Mesendoderm (in vitro differentiated cells): ENCODE data around the gene RHEX. TPM values are rescaled to one million over a fixed set of nuclear protein-coding genes. Genes with fewer than 3 reads are reported as not detected.

Experiments used
- DNase-seq: peaks from one replicate; pipeline ENCODE4 v3.0.0; 2013
- H2AK5ac ChIP-seq: 2 replicates; pipeline ENCODE4 v1.6.1; 2013; ENCODE audit warnings: low read length, inconsistent platforms
- H2BK120ac ChIP-seq: 2 replicates; pipeline ENCODE4 v1.6.1; 2013; ENCODE audit warnings: low read depth, mild to moderate bottlenecking, low read length, moderate library complexity, mixed read lengths
- H2BK15ac ChIP-seq: replicated peaks from 2 replicates; pipeline ENCODE4 v1.6.1; 2013; ENCODE audit warnings: low read depth, mild to moderate bottlenecking, moderate library complexity
- H2BK5ac ChIP-seq: 2 replicates; pipeline ENCODE4 v1.6.1; 2013; ENCODE audit warnings: low read length, inconsistent platforms
- H3K18ac ChIP-seq: 2 replicates; pipeline ENCODE4 v1.6.1; 2013; ENCODE audit warnings: mild to moderate bottlenecking, low read length, mixed read lengths
- H3K23ac ChIP-seq: one replicate; pipeline ENCODE4 v1.6.1; 2013; ENCODE audit warnings: low read length
- H3K27ac ChIP-seq: 2 replicates; pipeline ENCODE4 v1.5.1; 2013; ENCODE audit warnings: low read depth, mild to moderate bottlenecking, inconsistent platforms, low read length, moderate library complexity
- H3K27me3 ChIP-seq: 2 replicates; pipeline ENCODE4 v1.6.1; 2013; ENCODE audit warnings: low read length, control low read depth, mild to moderate bottlenecking, inconsistent platforms; ENCODE audit not compliant: insufficient read depth, poor library complexity
- H3K36me3 ChIP-seq: 2 replicates; pipeline ENCODE4 v1.6.1; 2013; ENCODE audit warnings: low read length, inconsistent platforms; ENCODE audit not compliant: control insufficient read depth, insufficient read depth
- H3K4ac ChIP-seq: one replicate; pipeline ENCODE4 v1.6.1; 2013; ENCODE audit warnings: low read depth, mild to moderate bottlenecking, low read length, moderate library complexity
- H3K4me1 ChIP-seq: 2 replicates; pipeline ENCODE4 v1.6.1; 2013; ENCODE audit warnings: low read depth, low read length, inconsistent platforms; ENCODE audit not compliant: control insufficient read depth
- H3K4me2 ChIP-seq: 2 replicates; pipeline ENCODE4 v1.6.1; 2013; ENCODE audit warnings: low read length
- H3K4me3 ChIP-seq: 2 replicates; pipeline ENCODE4 v1.5.1; 2013; ENCODE audit warnings: mild to moderate bottlenecking, low read length
- H3K56ac ChIP-seq: one replicate; pipeline ENCODE4 v1.6.1; 2013; ENCODE audit warnings: low read length
- H3K79me1 ChIP-seq: 2 replicates; pipeline ENCODE4 v1.6.1; 2013; ENCODE audit warnings: low read length, inconsistent platforms
- H3K79me2 ChIP-seq: 2 replicates; pipeline ENCODE4 v1.6.1; 2013; ENCODE audit warnings: mild to moderate bottlenecking, low read length; ENCODE audit not compliant: control insufficient read depth, insufficient read depth
- H3K9ac ChIP-seq: 2 replicates; pipeline ENCODE4 v1.6.1; 2013; ENCODE audit warnings: low read length, inconsistent platforms
- H4K5ac ChIP-seq: one replicate; pipeline ENCODE4 v1.6.1; 2013; ENCODE audit warnings: low read length
- H4K8ac ChIP-seq: one replicate; pipeline ENCODE4 v1.6.1; 2013; ENCODE audit warnings: low read depth, mild to moderate bottlenecking, control low read depth, low read length, moderate library complexity
- WGBS: extraction: QIAGEN DNeasy Blood & Tissue Kit; methylation state at CpG from one replicate; pipeline ENCODE4 v1.1.7; 2013; ENCODE audit warnings: low lambda C conversion rate, missing lambda C conversion rate; ENCODE audit not compliant: insufficient coverage; ENCODE audit errors: extremely low coverage; 5-methylcytosine and 5-hydroxymethylcytosine counted together
- small RNA-seq: library from polyadenylated mRNA; stranded (forward); fragments of <200 nt; extraction: miRNeasy Mini kit (QIAGEN cat#:217004); gene quantifications from one replicate; pipeline ENCODE3, GENCODE V24; 2013; ENCODE audit not compliant: insufficient read depth

The RHEX gene

DNA sequence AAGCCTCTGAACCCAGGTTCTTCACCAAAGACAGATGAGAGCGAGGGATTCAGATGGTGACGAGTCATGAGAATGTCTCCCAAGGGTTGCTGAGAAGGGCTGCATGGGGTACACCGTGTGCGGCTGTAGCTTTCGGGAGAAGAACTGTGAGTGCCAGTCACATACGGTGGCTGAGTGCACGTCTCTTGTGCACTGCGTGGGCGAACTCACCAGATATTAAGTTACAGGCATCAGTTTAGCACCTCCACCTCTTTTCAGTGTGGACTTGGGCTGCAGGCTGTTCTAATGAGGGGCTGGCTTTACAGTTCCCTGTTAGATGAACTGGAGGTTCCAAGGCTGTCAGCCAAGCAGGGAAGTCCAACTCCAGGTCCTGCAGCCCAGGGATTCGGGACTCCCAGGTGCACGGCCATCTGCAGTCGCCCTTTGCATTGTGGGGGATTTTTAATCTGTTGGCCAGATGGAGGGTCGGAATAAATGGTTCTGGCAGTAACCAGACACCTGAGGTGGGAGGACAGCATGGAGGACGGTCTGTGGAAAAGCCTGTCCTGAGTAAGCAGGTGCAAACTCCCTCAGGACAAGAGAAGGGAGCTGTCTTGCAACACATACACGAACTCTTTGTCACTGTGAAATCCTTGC is 90.7 kb downstream of the RHEX start:
- Histone ChIP-seq H2AK5ac (no peak overlapping the region), H3K18ac (no peak overlapping the region), H3K23ac (no peak overlapping the region), H3K4me3 (no peak overlapping the region), H3K9ac (no peak overlapping the region), H3K27me3 (no peaks in the 10 kb centered on the region), H3K27ac (no peak overlapping the region), H2BK5ac (no peak overlapping the region), H2BK15ac (no peak overlapping the region), H2BK120ac (no peak overlapping the region), H3K36me3 (no peaks in the 10 kb centered on the region), H3K79me2 (no peaks in the 10 kb centered on the region), H3K4me1 (no peaks in the 10 kb centered on the region), H4K5ac (no peak overlapping the region), H4K8ac (no peak overlapping the region), H3K4me2 (no peak overlapping the region), H3K56ac (no peak overlapping the region), H3K4ac (no peak overlapping the region), H3K79me1 (no peaks in the 10 kb centered on the region)
- WGBS: no CpG with 5 or more reads among the region's 15 CpGs
- DNase-seq: no peak

DNA sequence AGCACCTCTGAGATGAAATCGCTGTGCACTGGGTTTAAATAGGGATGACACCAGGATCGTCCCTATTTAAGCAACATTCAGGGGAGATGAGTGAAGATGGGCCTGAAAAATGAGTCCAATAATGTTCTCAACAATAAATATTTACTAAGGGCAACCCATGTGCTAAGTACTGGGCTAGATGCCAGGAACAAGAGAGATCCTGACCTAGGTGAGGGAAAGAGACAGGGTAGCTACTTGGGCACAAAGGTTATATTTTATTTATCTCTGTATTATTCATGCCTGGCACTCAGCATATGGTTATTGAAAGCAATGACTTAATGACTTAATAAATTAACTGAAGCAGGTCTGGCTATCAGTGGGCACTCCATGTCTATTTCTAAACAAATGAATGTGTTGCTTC is 91.6 kb downstream of the RHEX start:
- Histone ChIP-seq H2BK15ac (no peak overlapping the region), H2BK120ac (no peak overlapping the region)
- DNase-seq: no peak

DNA sequence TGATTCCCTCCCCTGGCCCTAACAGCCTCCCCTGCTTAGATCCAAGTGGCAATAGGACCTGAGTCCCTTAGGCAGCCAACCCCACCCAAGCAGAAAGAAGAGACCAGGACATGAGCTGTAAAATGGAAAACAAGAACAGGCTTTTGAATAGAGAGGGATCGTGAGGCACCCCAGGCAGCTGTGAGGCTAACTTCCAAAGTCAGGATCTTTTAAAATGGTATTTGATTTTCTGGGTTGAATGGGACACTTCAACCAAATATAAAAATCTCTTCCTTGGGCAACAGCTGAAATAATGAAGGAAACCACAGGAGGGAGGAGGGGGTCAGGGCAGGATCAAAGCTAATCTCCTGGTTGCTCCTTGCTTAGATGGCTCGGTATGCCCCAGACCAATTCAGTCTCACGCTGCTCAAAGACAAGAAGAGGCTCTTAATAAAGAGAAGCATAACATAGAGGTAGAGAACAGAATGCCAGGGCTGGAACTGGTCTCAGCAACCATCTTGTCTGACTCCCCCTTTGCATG is 92.9 kb downstream of the RHEX start:
- Histone ChIP-seq H3K56ac (no peak overlapping the region), H4K8ac (no peak overlapping the region), H3K18ac (no peak overlapping the region), H3K36me3 (no peaks in the 10 kb centered on the region), H2AK5ac (no peak overlapping the region), H3K27me3 (no peaks in the 10 kb centered on the region), H2BK120ac (no peak overlapping the region), H3K4ac (no peak overlapping the region), H3K79me1 (no peaks in the 10 kb centered on the region), H3K27ac (no peak overlapping the region), H3K23ac (no peak overlapping the region), H3K79me2 (no peaks in the 10 kb centered on the region), H2BK15ac (no peak overlapping the region), H3K4me1 (no peaks in the 10 kb centered on the region), H3K9ac (no peak overlapping the region), H3K4me3 (no peak overlapping the region), H4K5ac (no peak overlapping the region), H3K4me2 (no peak overlapping the region), H2BK5ac (no peak overlapping the region)
- no peak for DNase-seq
- WGBS: no CpG with 5 or more reads among the region's 3 CpGs

More for the DNA sequence above, 91.6 kb downstream of the RHEX start:
- H3K23ac ChIP-seq: no peak overlapping the region
- no peak overlapping the region for H2BK5ac ChIP-seq
- no peaks in the 10 kb centered on the region for H3K27me3 ChIP-seq
- H3K56ac ChIP-seq: no peak overlapping the region
- no peak overlapping the region for H4K8ac ChIP-seq
- H3K4me3 ChIP-seq: no peak overlapping the region
- no peaks in the 10 kb centered on the region for H3K36me3 ChIP-seq
- H4K5ac ChIP-seq: no peak overlapping the region
- no peak overlapping the region for H2AK5ac ChIP-seq
- no peak overlapping the region for H3K27ac ChIP-seq
- H3K4ac ChIP-seq: no peak overlapping the region
- no peaks in the 10 kb centered on the region for H3K4me1 ChIP-seq
- H3K4me2 ChIP-seq: no peak overlapping the region
- no peak overlapping the region for H3K9ac ChIP-seq
- no peaks in the 10 kb centered on the region for H3K79me2 ChIP-seq
- no peaks in the 10 kb centered on the region for H3K79me1 ChIP-seq
- H3K18ac ChIP-seq: no peak overlapping the region
- no CpG with 5 or more reads among the region's 2 CpGs for WGBS

Small RNA genes lying within 50 kb of the gene (small RNA-seq; reads per million reads assigned to genes)
- not detected for gene RF00271
